Measurements from ENCODE around the gene COL27A1.

COL27A1 gene

DNA sequence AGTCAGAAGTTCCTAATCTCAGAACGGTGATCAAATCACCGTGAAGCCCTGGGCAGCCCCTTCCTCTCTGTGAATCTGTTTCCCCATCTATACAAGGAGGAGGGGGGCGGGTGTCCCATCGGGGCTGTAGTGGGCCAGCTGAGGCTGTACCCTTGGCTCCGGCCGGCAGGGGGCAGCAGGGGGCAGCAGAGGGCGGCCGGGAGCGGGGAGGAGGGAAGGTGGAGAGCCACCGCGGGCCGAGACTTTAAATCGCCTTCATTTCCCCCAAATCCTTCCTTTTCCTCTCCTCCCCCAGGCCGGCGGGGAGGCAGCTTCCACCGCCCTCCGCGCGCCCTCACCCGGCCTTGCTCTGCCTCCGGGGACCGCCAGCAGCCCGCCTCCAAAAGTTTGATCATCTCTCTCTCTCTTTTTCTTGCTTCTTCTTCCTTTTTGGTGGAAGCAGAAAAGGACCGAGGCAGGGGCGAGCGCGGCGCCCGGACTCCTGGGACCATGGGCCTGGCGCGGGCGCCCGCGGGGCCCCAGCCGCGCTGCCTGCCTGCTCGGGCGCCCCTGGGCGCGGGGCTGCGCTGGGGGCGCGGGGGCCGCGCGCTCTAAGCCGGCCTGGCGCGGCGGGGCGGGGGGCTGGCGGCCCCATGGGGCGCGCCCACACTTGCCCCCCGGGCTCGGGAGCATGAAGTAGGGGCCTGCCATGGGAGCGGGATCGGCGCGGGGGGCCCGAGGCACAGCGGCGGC is at the start of gene COL27A1:
Gene COL27A1 (plus strand): TSS at position 275 of the 732 bp plus-strand sequence. CDS start 414 bp downstream, at position 689.
- peak; percentile 43 to 80 for DNase-seq (ENCODE audit: low read depth in 1 of 2, low spot score in 1 of 2)

DNA sequence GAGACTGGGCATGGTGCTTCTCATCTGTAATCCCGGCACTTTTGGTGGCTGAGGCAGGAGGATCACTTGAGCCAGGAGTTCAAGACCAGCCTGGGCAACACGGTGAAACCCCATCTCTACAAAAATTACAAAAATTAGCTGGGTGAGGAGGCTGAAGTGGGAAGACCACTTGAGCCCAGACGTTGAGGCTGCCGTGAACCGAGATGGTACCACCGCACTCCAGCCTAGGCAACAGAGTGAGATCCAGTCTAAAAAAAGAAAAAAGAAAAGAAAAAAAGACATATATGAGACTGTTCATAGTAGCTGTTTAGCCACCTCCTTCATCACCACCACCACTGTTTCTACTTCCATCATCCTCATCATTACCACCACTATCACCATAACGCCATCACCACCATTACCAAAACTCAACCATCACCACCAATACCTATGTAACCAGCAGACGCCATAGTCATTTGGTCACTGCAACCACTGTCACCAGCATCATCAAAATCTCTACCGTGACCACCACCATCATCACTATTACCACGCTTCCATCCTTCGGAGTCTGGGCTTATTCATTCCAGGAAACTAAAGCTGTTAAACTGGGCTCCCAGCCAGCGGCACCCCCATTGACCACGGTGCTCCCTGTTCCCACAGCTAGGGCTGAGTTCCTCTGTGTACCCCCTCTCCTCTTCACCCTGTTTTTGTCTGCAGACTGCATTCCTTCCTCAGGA is 47.9 kb upstream of the COL27A1 start:
- DNase-seq (ENCODE audit: low read depth in 1 of 2, low spot score in 1 of 2), result no peak

DNA sequence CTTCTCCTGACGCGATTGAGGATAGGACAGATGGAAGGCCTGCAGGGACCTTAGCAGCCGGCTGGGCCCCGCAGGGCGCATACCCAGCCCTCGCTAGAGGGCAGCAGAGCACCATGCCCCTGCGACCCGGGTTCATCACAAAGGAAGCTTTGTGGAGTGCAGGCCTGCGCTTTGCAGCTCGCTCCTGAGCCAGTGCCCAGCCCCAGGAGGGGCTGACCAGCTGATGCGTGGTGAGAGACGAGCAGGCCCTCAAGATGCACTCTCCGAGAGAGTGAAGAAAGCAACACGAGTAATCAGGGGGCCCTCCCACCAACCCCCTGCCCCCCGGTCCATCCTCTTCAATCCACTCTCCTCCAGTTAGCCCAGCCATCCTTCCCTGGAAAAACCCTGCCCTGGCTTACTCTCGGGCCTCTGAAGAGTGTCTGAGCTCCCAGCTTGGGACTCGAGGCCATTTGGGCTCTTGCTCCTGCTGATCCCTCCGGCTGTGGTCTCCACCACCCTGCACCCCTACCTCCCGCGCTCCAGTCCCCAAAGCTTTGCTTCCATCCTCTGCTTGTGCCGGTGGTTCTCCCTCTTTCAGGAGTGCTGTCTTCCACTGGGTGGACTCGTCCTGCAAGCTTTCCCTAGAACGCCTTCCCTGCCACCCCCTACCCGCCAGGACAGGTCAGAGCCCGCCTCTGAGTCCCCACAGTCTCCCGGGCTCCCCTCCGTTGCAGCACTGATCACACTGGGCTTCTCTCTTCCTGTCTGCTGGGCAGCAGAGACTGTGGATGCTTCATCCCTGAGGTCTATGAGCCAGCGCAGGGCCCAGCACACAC is 47.1 kb upstream of the COL27A1 start:
- peak in 1 of 2 donors; percentile 41 for DNase-seq (ENCODE audit: low read depth in 1 of 2, low spot score in 1 of 2)

DNA sequence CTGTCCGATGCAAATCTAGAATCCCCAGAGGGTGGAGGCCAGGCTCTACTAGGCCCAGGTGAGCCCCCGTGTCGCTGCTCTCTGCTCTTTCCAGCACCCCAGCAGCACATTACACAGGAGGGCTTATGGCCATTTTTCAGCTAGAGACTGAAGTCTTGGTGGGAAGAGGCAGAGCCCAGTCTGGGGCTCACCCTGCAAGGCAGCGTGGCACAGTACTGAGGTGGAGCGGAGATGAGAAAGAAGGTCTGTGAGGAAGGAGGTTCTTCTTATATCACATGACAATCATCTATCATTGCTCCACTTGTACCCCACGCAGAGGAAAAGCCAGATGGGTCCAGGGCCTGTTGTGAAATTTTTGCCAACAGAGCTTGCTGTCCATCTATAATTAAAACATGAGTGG is 46.2 kb upstream of the COL27A1 start:
- DNase-seq (ENCODE audit: low read depth in 1 of 2, low spot score in 1 of 2), result no peak

DNA sequence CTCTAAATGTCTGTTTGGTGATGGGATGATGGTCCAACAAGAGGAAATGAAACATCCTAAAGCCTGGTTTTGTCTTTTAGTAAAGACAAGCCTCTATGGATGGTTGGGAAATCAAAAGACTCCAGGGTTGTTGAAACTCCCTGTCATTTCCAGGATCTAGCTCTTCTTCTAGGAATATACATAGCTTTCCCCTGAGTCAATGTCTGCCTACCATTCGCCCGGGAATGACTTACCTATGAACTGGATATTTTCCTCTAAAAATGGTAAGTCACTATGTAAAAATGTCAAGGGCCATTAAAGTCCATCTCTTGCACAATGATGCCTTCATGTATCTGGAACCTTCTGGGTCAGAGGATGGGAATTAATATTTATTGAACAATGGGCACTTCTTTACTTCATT is 45.2 kb upstream of the COL27A1 start:
- no peak for DNase-seq (ENCODE audit: low read depth in 1 of 2, low spot score in 1 of 2)

DNA sequence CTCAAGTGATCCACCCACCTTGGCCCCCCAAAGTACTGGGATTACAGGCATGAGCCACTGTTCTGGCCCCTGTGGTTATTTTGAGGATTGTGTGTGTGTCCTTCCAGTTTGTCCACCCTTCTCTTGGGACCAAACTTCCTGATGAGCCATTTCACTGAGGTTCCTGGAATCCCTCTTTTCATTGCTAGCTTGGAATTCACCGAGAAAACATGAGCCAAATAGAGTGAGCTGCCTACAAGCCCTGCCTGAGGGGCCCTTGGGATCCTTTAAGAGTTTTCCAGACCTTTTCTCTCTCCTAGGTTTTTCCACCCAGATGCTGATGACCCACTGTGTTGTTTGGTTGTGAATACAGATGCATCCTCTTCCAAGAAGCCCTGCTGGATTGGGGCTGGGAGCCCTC is 43.0 kb upstream of the COL27A1 start:
- DNase-seq (ENCODE audit: low read depth in 1 of 2, low spot score in 1 of 2), result no peak

DNA sequence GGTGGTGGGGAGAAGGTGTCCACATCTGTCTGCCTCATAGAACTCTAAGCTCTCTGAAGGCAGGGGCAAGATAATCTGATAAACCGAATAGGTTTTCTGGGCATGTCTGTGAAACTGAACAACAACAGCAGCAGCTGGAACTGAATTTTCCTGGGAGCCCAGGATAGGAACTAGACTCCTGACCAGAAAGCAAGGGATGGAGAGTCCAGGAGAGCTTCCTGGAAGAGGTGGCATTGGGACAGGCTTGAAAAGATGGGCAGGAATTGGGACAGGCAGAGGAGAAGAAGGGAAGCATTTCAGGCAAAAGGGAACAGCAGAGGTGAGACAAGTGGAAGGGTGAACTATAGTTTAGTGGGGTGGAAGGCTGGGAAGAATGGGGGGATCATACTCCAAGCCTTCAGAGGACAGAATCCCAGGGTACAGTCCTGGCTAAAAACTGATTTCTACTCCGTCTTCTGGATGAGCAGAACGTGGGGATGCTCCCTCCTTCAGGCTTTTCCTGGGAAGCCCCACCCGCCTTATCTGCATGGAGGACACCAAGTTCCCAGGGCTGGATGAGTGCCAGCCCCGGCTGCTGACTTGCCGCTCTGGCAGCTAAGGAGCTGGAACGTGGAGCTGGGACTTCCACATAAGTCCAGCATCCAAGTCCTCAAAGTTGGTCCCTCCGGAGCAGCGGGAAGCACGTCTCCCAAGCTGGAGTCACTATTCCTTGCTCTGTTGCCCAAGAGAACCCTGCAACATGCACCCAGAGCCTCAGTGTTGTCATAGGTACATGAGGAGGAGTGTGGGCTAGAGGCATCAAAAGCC is 42.4 kb upstream of the COL27A1 start:
- no peak for DNase-seq (ENCODE audit: low read depth in 1 of 2, low spot score in 1 of 2)

DNA sequence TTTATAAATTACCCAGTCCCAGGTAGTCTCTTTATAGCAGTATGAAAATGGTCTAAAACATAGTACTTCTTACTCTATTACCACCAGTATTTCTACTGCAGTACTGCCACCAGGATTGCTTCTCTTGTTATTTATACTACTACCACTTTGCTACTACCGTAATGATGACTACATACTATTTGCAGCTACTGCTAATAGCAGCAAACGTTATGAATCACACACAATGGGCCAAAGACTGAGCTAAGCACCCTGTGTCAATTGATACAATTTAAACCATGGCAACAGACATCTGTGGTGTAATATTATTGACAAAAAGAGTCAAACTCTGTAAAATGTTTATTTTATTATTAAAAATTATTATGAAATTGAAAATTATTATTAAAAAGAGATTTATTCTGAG is 41.0 kb upstream of the COL27A1 start:
- DNase-seq (ENCODE audit: low read depth in 1 of 2, low spot score in 1 of 2), result no peak

DNA sequence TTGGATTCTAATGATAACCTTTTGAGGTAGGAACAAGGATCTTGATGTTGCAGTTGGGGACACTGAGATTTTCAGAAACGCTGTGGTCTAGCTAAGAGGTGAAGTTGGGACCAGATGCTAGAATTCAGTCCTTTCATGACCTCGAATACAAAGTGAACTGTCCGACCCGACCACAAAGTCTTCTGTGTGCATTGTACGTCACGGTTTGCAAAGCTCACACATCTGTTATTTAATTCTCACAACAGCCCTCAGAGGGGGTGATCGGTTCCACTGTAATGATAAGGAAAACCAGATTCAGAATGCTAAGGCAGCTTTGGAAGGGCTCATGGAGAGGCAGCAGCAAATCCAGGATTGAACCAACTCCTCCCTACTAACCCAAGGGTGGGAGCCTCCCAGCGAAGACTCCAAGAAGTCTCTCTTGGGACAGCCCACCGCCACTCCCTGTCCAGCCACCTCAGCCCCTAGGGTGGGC is 39.6 kb upstream of the COL27A1 start:
- no peak for DNase-seq (ENCODE audit: low read depth in 1 of 2, low spot score in 1 of 2)

DNA sequence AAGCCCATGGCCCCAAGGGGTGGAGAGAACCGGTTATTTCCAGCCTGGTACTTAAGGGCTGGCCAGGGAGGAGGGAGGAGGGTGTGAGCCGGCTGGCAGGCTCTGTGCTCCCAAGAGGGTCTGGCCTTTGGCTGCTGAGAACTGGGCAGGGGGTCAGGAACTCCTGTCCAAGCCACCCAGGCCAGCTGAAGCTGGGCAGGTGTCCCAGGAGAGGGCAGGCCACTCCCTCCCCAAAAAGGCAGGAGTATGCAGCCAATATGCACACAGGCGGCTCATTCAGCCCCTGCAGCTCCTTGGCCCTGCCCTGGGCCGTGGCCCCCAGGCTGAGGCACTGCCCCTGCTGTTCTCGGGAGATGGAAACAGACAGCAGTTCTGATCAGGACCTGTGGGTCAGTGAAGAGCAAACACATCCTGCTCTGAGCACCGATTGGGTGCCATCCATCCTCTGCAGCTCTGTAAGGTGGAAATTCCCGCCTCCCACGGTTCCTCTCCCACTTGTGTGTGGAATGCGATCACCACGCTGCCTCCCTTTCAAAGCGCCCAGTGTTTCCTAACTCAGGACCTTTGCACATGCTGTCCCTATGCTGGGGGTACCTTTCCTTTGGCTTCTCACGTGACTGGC is 39.1 kb upstream of the COL27A1 start:
- DNase-seq (ENCODE audit: low read depth in 1 of 2, low spot score in 1 of 2), result no peak

DNA sequence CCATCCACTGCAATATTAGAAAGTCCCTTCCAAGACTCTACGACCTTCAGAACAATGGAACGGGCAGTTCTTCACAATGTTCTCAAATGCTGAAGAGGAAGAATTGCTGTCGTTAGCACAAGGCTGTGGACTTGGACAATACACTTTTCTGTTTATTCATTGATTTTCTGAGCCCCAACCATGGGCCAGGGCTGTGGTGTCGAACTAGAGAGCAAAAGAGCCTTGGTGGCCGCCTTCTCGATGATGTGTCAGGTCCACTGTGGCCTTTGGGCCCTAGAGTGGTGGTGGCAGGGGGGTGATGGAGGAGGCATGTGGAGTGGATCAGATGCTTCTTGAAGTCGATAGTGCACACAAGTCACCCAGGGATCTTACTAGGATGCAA is 37.7 kb upstream of the COL27A1 start:
- DNase-seq (ENCODE audit: low read depth in 1 of 2, low spot score in 1 of 2), result no peak

DNA sequence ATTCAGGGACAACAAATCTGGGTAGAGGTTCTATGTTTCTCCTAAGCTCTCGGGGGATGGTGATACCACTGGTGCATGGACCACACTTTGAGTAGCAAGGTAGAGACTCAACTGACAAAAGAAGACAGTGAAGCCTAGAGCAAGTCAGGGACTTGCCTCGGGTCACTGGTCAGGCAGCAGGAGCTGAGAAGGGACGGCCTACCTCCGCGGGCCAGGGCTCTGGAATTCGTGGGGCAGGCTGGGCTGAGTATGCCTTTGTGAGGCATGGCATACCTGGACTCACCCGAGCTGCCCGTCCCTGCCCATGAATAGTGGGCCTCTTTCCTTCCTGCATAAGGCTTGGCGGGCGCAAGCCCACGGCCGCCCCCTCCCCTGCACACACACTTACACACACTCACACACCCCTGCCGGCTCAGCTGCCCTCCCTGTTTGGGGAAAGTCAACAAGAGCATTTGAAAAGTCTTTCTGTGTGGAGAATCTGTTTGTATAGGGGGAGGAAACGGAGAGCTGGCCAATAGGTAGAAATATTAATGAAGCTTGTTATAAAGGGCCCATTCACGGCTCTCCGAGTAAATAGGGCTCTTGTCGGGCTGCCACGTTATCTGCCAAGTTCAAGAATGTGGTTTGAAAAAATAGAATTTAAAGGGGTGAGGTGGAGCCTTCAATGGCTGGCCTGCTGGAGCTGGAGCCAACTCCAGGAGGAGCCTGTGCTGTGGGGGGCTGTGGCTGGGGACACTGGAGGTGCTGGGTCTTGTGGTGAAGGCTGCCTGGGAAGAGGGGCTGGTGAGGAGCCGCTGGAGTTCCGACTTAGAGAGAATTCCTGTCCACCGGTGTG is 37.1 kb upstream of the COL27A1 start:
- DNase-seq (ENCODE audit: low read depth in 1 of 2, low spot score in 1 of 2), result no peak

DNA sequence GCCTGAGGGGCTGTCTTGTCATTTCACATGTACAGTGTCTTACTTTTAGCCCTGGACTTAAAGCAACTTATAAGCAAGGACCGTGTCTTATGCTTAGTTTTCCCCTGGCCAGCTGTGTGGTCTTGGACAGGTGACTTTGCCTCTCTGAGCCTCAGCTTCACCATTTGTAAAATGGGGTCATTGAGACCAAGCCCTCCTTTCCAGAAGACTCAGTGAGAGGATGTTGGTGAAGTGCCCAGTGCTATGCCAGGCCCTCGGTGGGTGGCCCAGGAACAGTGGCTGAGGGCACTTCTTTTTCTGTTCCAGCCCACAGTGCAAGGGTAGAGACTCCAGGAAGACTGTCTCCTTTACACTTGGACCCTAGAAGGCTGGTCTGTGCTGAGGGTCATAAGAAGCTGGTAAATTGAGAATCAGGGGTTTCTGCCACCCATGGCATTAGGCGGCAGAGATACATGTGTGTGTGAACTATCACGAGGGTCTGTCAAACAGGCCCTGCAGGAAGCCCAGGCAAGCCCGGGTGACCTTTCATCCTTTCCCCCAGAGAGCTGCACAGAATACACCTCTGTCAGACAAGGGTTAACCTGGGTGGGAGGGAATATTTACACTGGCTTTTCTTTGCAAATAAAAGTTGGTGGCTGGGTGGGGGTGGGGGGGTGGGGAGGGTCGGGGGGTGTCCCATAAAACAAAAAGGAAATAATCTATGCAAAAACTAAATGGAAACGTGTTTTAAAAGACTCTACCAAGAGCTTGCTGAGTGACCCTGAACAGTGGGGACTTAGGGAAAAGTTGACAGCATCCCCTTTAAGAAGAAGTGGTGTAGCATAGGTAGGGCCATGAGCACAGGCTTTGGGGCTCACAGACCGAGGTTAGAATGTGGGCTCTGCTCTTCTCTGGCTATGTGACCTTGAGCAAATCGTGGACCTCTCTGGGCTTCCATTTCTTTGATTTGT is 35.8 kb upstream of the COL27A1 start:
- no peak for DNase-seq (ENCODE audit: low read depth in 1 of 2, low spot score in 1 of 2)

DNA sequence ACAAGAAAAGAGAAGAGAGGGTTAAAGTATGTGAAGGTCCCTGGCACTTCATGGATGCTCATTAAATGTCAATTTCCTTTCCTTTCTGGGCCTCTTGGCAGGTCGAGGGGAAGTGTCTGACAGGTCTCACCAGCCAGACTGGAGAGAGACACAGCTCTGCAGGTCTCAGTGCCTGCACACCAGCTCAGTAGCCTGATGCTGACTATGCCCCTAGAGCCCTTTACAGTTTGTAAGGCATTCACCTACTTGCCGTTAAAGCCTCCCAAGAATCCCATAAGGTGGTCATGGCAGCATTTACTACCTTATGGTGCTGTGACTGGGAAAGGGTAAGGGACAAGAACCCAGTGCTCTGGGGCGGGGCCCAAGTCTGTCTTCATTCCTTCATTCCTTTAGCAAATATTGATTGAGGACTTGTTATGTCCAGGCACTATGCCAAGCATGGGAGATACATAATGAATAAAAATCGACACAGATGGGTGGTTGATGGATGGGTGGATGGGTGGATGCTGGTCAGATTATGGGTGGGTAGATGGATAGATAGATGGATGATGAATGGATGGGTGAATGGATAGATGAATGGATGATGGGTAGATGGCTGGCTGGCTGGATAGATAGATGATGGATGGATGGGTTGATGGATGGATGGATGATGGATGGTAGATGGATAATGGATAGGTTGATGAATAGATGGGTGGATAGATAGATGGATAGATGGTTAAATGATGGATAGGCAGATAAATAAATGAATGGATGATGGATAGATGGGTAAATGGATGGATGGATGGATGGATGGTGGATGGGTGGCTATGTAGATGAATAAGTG is 34.9 kb upstream of the COL27A1 start:
- DNase-seq (ENCODE audit: low read depth in 1 of 2, low spot score in 1 of 2), result no peak

DNA sequence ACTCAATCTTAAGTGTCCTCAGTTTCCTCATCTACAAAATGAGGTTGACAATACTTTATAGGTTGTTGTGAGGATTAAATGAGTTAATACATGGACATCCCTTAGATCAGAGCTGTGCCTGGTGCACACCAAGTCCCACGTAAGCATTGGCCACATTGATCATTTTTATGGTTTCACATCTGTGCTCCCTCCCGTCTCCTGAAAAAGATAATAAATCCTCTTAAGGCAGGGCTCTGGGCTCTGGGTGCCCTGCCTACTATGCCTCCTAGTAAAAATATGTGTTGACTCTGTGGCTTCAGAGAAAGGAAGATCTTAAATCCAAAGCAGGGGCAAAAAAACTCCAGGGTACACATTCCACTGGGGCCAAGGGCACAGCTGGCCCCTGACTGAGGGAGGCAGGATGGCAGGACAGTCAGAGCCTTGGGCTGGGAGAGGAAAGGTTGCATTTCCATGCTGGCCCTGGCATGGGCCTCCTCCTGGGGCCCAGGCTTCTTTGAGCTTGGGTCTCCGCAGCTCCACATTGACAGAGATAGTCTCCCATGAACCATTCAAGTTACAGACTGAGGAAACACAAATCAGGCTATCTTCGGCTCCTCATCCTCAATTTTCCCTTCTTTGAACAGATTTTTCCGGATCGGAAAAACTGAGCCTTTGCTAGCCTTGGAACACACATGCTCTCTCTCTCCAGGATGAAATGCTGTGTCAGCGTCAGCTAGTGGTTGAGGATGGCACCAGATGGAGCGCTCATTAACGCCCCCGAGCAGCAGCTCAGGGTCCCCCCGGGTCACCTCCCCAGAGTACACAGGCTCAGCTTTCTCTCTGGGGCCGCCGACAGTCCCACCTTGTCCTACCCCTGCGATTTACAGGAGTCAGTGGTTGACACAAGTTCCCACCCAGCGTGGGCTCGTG is 33.9 kb upstream of the COL27A1 start:
- DNase-seq (ENCODE audit: low read depth in 1 of 2, low spot score in 1 of 2), result no peak

DNA sequence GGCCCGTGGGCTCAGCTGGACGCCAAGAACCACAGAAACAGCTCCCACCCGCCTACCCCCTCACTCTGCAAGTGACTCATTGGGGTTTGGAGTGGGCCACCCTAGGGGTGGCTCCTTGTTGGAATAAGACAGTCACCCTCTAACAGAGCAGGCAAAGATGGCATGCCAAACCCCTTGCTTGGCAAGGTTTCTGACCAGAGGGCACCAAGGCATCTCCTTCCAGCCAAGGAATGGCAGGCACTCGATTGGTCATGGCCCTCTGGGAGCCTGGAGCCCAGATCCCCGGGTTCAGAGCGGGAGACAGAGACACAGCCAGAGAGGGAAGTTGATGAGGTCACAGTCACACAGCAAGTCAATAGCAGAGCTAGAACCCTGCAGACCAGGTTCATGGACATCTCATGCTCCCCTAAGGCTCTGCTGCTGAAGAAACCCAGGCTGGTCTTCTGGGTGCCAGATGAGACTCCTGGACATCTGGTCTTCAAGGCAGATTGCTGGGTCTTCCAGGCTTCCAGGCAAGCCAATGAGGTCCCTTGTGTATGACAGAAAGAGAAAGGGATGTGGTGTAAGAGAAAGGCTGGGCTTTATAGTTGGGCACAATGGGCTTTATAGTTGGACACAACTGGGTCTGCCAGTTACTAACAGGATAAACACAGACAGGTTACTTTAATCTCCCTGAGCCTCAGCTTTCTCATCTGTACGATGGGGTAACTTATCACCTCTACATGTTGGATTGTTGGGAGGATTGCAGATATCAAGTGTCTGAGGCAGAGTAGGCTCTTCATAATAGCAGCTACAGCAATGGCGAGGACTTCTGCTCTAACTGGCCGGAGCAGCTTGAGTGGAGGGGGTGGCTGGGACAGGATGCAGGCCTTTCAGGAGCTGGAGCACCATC is 33.0 kb upstream of the COL27A1 start:
- no peak for DNase-seq (ENCODE audit: low read depth in 1 of 2, low spot score in 1 of 2)

All from stimulated activated CD4-positive, alpha-beta T cell treated with anti-CD3 and anti-CD28 coated beads, Interleukin-15, amount 100 ng/mL, for 1 hour (primary cell).